SK-N-MC (cell line): ENCODE measurements around the gene ABHD2.

Experiments
- EZH2 ChIP-seq: fragments of 200-600 bp; sonication (generic); IDR thresholded peaks from one replicate; pipeline ENCODE4 v1.6.1; 2017; ENCODE audit warnings: antibody characterized with exemption
- POLR2AphosphoS5 ChIP-seq: IDR thresholded peaks from 2 replicates; pipeline ENCODE4 v1.6.1; 2012; ENCODE audit warnings: mild to moderate bottlenecking, low read depth, low read length, borderline replicate concordance

DNA sequence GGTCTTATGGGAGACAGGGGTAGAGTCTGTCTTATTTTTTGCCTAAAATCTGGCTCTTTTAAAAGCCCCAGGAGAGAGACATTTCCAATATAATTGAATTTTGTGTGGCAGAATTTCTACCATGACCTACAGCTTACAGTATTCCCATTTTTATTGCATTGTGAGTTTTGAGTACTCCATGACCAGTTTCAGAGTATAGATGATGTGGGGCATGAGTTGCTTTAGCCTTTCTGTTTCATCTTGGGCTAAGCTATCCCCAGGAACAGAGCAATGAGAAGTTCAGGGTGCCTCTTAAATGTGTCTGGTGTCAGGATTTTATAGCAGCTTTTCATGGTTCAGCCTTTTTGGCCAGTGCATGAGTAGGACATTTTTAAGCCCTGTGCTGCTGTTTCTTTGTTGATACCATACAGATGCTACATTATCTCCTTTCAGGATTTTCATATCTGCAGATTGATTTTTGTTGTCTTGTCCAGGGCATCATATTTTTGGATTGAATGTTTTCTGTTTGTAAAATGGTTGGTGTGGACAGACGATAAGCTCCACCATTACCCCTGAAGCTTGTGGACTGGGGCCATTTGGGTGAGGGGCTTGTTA, 3.5 kb downstream of the ABHD2 start:
- no peak for TF ChIP-seq POLR2AphosphoS5
- no peak for TF ChIP-seq EZH2
